Astrocyte of the cerebellum (primary cell): ENCODE results near the gene DHX36.

Source experiments
- DNase-seq: peaks from one replicate; pipeline ENCODE4 v3.0.0-alpha.2; 2011; ENCODE audit warnings: low read depth
- H3K4me3 ChIP-seq: 2 replicates; pipeline ENCODE4 v1.5.1; 2011; ENCODE audit warnings: mild to moderate bottlenecking, low read depth, low read length, moderate library complexity
- CTCF ChIP-seq: IDR thresholded peaks from 2 replicates; pipeline ENCODE4 v1.5.1; 2012; ENCODE audit warnings: low read length, low read depth, moderate library complexity, mild to moderate bottlenecking; ENCODE audit errors: missing control alignments
- in situ Hi-C: cut with HindIII; loops from 2 replicates; pipeline ENCODE4 v1.10.0; 2017; ENCODE audit warnings: low sequenced_read_pairs

Gene DHX36

GRCh38 chr3:154324919-154325318, 632 bp upstream of the DHX36 start:
- no peak for TF ChIP-seq CTCF
- no peak overlapping the region for H3K4me3 ChIP-seq
- in situ Hi-C loops, result no loop called here
- no peak for DNase-seq

- no peak for DNase-seq
- H3K4me3 ChIP-seq, result no peak overlapping the region
- in situ Hi-C loops, result no loop called here
- no peak for TF ChIP-seq CTCF
Measured at GRCh38 chr3:154316974-154317767, 7.1 kb downstream of the DHX36 start.

- TF ChIP-seq CTCF, result no peak
- in situ Hi-C loops, result no loop called here
- no peak overlapping the region for H3K4me3 ChIP-seq
- no peak for DNase-seq
Measured at GRCh38 chr3:154314152-154314551, 10.1 kb downstream of the DHX36 start.

- TF ChIP-seq CTCF, result no peak
- no peak for DNase-seq
- H3K4me3 ChIP-seq, result no peak overlapping the region
- in situ Hi-C loops, result no loop called here
Measured at GRCh38 chr3:154310840-154311239, 13.4 kb downstream of the DHX36 start.

- in situ Hi-C loops, result no loop called here
- no peak for DNase-seq
- H3K4me3 ChIP-seq, result no peak overlapping the region
- no peak for TF ChIP-seq CTCF
Measured at GRCh38 chr3:154307363-154307762, 16.9 kb downstream of the DHX36 start.

- H3K4me3 ChIP-seq, result no peak overlapping the region
- in situ Hi-C loops, result loop anchor here (5.0 kb wide), 1 partner anchor 38 kb away; no protein-coding TSS in a partner anchor
- DNase-seq, result no peak
- no peak for TF ChIP-seq CTCF
Measured at GRCh38 chr3:154304936-154305335, 19.4 kb downstream of the DHX36 start.
